Stomach smooth muscle (tissue), 2 donors: ENCODE results near the gene ASCL5.

ENCODE experiments used
- H3K27ac ChIP-seq: one replicate; pipeline ENCODE4 v1.7.0; 2013; ENCODE audit warnings: mild to moderate bottlenecking, low read length, inconsistent platforms
- H3K27me3 ChIP-seq, 2 donors: one replicate each; pipeline ENCODE4 v1.7.0; 2013; ENCODE audit warnings: low read length in 2 of 2; ENCODE audit not compliant: insufficient read depth in 2 of 2, control insufficient read depth in 1 of 2
- H3K36me3 ChIP-seq, 2 donors: one replicate each; pipeline ENCODE4 v1.7.0; 2013; ENCODE audit warnings: low read length in 2 of 2; ENCODE audit not compliant: control insufficient read depth in 2 of 2, insufficient read depth in 2 of 2
- H3K4me1 ChIP-seq: one replicate; pipeline ENCODE4 v1.7.0; 2013; ENCODE audit warnings: low read length; ENCODE audit not compliant: control insufficient read depth, insufficient read depth
- H3K4me3 ChIP-seq, 2 donors: one replicate each; pipeline ENCODE4 v1.7.0; 2013; ENCODE audit warnings: low read length in 2 of 2
- H3K9ac ChIP-seq, 2 donors: one replicate each; pipeline ENCODE4 v1.7.0; 2013; ENCODE audit warnings: low read length in 2 of 2, mild to moderate bottlenecking in 1 of 2
- H3K9me3 ChIP-seq, 2 donors: one replicate each; pipeline ENCODE4 v1.7.0; 2013; ENCODE audit warnings: low read length in 2 of 2; ENCODE audit not compliant: control insufficient read depth in 2 of 2
- donor health status: healthy.
- donor health status: Pancreatic carcinoma.

ASCL5 gene

GRCh38 chr1:201126832-201127754 is at the start of gene ASCL5:
TSS of gene ASCL5 (minus strand) at chr1:201127184. CDS start at chr1:201115372, 11,812 bp downstream.
- H3K9me3 ChIP-seq = no peaks in the 10 kb centered on the region
- H3K9ac ChIP-seq = no peak within 1 kb of the TSS
- H3K27me3 ChIP-seq = peaks cover 8 to 11% of the 10 kb centered on the region in 2 donors
- no peak within 1 kb of the TSS for H3K4me3 ChIP-seq
- H3K36me3 ChIP-seq = no peaks in the 10 kb centered on the region
- H3K4me1 ChIP-seq = peaks cover 5% of the 10 kb centered on the region
- no peak within 1 kb of the TSS for H3K27ac ChIP-seq

DNA sequence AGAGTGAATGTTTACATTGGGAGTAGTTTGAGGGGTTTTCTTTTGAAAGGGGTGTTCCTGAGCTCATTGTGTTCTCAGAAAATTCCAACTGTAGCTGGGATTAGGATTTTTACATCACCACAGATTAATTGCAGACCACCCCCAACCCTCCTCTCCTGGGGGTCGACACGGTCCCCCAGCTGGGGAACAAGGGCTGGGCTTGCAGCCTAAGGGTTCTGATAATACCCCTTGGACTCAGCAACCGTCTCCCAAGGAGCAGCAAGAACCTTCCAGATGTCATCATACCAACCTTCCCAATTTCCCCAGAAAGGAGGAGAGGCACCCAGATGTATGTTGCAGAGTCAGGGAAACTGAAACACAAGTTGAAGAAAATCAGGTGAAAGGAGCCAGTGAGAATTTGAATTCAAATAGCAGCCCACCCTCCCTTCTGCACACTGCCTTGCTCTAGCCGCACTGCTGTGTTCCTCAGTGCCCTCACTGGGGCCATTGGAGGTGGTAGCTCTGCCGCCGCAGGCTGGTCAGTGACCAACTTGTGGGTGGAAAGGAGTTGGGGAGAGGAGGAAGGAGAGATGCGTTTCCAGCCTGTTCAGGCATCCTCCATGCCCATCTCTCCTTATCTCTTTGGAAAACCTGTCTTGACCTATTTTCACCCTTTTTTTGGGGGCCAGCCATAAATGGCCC is 49.0 kb upstream of the ASCL5 start:
- Histone ChIP-seq H3K9me3 (no peaks in the 10 kb centered on the region), H3K36me3 (no peaks in the 10 kb centered on the region), H3K9ac (no peak overlapping the region)

GRCh38 chr1:201173736-201174135 is 46.8 kb upstream of the ASCL5 start:
- no peak overlapping the region for H3K4me3 ChIP-seq
- no peaks in the 10 kb centered on the region for H3K9me3 ChIP-seq
- no peak overlapping the region for H3K27ac ChIP-seq
- no peaks in the 10 kb centered on the region for H3K36me3 ChIP-seq
- peaks cover 12% of the 10 kb centered on the region for H3K4me1 ChIP-seq
- H3K27me3 ChIP-seq = no peaks in the 10 kb centered on the region
- no peak overlapping the region for H3K9ac ChIP-seq

More for the DNA sequence above, 49.0 kb upstream of the ASCL5 start:
- Histone ChIP-seq H3K27me3 (no peaks in the 10 kb centered on the region), H3K4me3 (no peak overlapping the region), H3K27ac (no peak overlapping the region), H3K4me1 (peaks cover 8% of the 10 kb centered on the region)

- no peak overlapping the region for H3K9ac ChIP-seq
- H3K27me3 ChIP-seq = no peaks in the 10 kb centered on the region
- peaks cover 12% of the 10 kb centered on the region for H3K4me1 ChIP-seq
- H3K27ac ChIP-seq = no peak overlapping the region
- no peak overlapping the region for H3K4me3 ChIP-seq
- H3K36me3 ChIP-seq = no peaks in the 10 kb centered on the region
- no peaks in the 10 kb centered on the region for H3K9me3 ChIP-seq
Observed at GRCh38 chr1:201172999-201173610, 46.1 kb upstream of the ASCL5 start.

DNA sequence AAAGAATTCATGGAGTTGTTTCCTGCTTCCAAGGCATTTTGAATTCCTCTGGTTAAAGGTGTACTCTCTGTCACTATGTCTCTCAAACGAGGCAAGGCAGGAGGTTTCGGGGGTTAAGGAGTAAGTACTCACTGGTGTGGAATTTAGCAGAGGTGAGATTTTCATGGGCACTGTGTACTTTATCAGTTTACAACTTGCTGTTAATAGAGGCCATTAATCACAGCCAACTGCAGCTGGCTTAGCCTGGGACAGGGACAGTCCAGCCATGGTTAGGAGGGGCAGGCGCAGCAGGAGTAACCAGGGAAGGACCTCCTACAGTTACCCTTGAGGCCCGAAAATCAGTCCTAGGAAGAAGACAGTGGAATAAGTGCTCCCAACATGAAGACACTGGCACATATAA is 45.3 kb upstream of the ASCL5 start:
- Histone ChIP-seq H3K9ac (no peak overlapping the region), H3K36me3 (no peaks in the 10 kb centered on the region), H3K27me3 (no peaks in the 10 kb centered on the region), H3K27ac (no peak overlapping the region), H3K9me3 (no peaks in the 10 kb centered on the region), H3K4me3 (no peak overlapping the region), H3K4me1 (peaks cover 12% of the 10 kb centered on the region)

DNA sequence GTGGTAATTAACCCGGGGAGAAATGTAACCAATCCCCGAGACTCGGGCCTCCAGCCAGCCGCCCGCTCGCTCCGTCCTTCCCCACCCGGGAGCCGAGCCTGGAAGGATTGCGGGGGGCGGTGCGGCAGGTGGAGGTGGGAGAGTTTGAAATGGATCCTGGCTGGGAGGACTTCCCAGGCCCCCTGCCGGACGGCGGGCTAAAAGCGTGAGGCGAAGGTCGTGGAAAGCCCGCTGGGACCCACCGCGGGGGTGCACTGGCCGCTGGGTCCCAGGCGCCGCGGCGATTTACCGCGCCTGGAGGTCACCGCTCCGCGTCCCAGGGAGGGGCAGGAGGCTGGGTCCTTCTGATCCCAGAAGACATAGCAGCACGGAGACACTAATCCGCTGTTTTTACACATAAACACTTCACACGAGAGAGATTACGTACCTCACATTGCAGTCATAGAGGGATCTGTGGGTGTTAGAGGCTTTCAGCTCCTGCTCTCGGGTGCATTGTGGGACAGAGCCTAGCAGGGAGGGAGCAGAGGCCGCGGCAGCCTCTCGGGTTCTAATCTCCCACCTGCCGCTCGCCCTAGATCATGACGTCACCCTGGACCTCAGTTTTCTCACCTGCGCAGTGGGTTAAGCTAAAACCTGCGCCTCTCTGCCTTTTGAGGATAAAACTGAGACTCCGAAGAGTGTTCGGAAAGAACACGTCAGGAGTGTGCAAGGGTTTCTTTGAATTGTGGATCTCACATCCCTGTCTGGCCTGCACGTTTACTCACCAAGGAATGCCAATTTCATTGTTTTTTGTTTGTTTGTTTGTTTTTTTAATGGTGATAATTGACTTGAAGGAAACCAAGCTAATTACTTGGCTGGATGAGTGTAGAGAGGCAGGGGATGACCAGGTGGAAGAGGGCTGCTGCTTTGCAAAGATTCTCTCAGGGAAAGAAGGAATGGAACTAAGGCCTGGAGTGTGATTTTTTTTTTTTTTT is 44.4 kb upstream of the ASCL5 start:
- peaks cover 15% of the 10 kb centered on the region for H3K4me1 ChIP-seq
- no peaks in the 10 kb centered on the region for H3K36me3 ChIP-seq
- no peaks in the 10 kb centered on the region for H3K27me3 ChIP-seq
- peak overlapping the region; percentile 82 to 83 for H3K4me3 ChIP-seq
- peak overlapping the region; percentile 83 to 91 for H3K9ac ChIP-seq
- H3K27ac ChIP-seq = peak overlapping the region; percentile 86
- H3K9me3 ChIP-seq = no peaks in the 10 kb centered on the region

- Histone ChIP-seq H3K36me3 (no peaks in the 10 kb centered on the region), H3K9me3 (no peaks in the 10 kb centered on the region), H3K9ac (peak overlapping the region; percentile 83 to 91), H3K4me1 (peaks cover 15% of the 10 kb centered on the region), H3K4me3 (peak overlapping the region; percentile 82 to 83), H3K27me3 (no peaks in the 10 kb centered on the region), H3K27ac (peak overlapping the region; percentile 86)
Observed at GRCh38 chr1:201170533-201171062, 43.6 kb upstream of the ASCL5 start.

DNA sequence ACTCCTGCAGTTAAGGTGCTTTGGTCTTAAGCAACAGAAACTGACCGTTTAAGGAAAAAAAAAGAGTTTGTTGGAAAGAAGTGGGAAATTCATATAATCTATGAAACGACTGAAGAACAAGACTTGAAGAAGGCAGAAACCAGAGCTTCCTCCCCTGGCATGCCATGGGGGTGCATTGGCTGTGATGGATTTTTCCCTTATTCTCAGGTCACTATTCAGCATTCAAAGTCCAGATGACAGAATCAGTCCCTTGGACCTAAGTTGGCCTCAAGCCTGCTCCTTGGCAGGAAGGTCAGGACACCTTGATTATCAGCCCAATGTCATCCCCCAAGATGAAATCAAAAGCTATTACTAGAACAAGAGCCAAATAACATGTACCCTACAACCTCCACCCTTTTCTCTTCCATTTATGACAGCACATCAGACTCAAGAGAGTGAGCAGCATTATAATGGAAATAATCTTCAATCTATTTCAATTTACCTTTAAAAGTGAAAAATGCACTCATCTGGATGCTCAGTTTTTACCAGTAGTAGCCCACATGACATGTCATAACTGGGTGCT is 43.1 kb upstream of the ASCL5 start:
- Histone ChIP-seq H3K27ac (peak overlapping the region; percentile 86), H3K4me1 (peaks cover 15% of the 10 kb centered on the region), H3K9me3 (no peaks in the 10 kb centered on the region), H3K4me3 (peak overlapping the region; percentile 37 to 82), H3K9ac (peak overlapping the region in 1 of 2 donors; percentile 35), H3K27me3 (no peaks in the 10 kb centered on the region), H3K36me3 (no peaks in the 10 kb centered on the region)

GRCh38 chr1:201169203-201169602 is 42.2 kb upstream of the ASCL5 start:
- Histone ChIP-seq H3K36me3 (no peaks in the 10 kb centered on the region), H3K27me3 (no peaks in the 10 kb centered on the region), H3K27ac (no peak overlapping the region)

More at GRCh38 chr1:201169203-201169602, 42.2 kb upstream of the ASCL5 start:
- Histone ChIP-seq H3K9me3 (no peaks in the 10 kb centered on the region), H3K4me1 (peaks cover 15% of the 10 kb centered on the region), H3K9ac (no peak overlapping the region), H3K4me3 (no peak overlapping the region)
